NCI-H345 (cell line): ENCODE measurements around the gene NEMP1.
"Not testable (repeated sequence)": the region's sequence is repeated elsewhere in the genome, so short reads cannot be mapped to it uniquely, and the experiment has no call there.

ENCODE experiments used
- DNase-seq: peaks from one replicate; lab custom pipeline; 2025; lab: John Stamatoyannopoulos, UW

Gene NEMP1

GRCh38 chr12:57078519-57079404, at the start of gene NEMP1:
NEMP1 (minus strand) TSS chr12:57078791; CDS start chr12:57078745, 46 bp downstream.
- DNase-seq, result peak; percentile 100

- peak; percentile 89 for DNase-seq
These were observed 49.3 kb upstream of the NEMP1 start, which contains the start of gene LRP1 for GRCh38 chr12:57127726-57128518. LRP1 (plus strand) TSS chr12:57128483; CDS start chr12:57128965, 482 bp downstream.

- DNase-seq, result peak; percentile 35
These were observed 48.6 kb upstream of the NEMP1 start for GRCh38 chr12:57127101-57127725.

- no peak for DNase-seq
These were observed 48.0 kb upstream of the NEMP1 start for GRCh38 chr12:57126561-57126960.

- no peak for DNase-seq
These were observed 47.5 kb upstream of the NEMP1 start for GRCh38 chr12:57126061-57126460.

- peak; percentile 72 for DNase-seq
These were observed 45.8 kb upstream of the NEMP1 start for GRCh38 chr12:57124261-57124877.

- no peak for DNase-seq
These were observed 45.2 kb upstream of the NEMP1 start for GRCh38 chr12:57123813-57124212.

GRCh38 chr12:57120718-57121117, 42.1 kb upstream of the NEMP1 start:
- DNase-seq, result not testable (repeated sequence)

GRCh38 chr12:57119294-57120085, 40.9 kb upstream of the NEMP1 start:
- DNase-seq, result no peak

- DNase-seq, result no peak
These were observed 40.2 kb upstream of the NEMP1 start for GRCh38 chr12:57118711-57119271.

- no peak for DNase-seq
These were observed 38.1 kb upstream of the NEMP1 start for GRCh38 chr12:57116580-57117281.

- DNase-seq, result no peak
These were observed 34.1 kb upstream of the NEMP1 start for GRCh38 chr12:57112492-57113294.

GRCh38 chr12:57111031-57111734, 32.6 kb upstream of the NEMP1 start, which contains the start of gene STAT6:
STAT6 (minus strand) TSS chr12:57111362; CDS start chr12:57108278, 3,084 bp downstream.
- DNase-seq, result no peak

GRCh38 chr12:57110104-57111030, 31.8 kb upstream of the NEMP1 start:
- no peak for DNase-seq

- no peak for DNase-seq
These were observed 30.9 kb upstream of the NEMP1 start for GRCh38 chr12:57109207-57110103.

- no peak for DNase-seq
These were observed 29.0 kb upstream of the NEMP1 start for GRCh38 chr12:57107456-57108155.
